Kidney epithelial cell (primary cell): ENCODE results near the gene ITPR1. TPM values are rescaled to one million over a fixed set of nuclear protein-coding genes. Genes with fewer than 3 reads are reported as not detected.

ENCODE experiments used
- DNase-seq: peaks from one replicate; pipeline ENCODE4 v3.0.0-alpha.2; 2010; ENCODE audit warnings: low read depth
- H3K27me3 ChIP-seq: 2 replicates; pipeline ENCODE4 v1.6.0; 2011; ENCODE audit warnings: low read length; ENCODE audit not compliant: control insufficient read depth, insufficient read depth
- H3K36me3 ChIP-seq: 2 replicates; pipeline ENCODE4 v1.5.1; 2011; ENCODE audit warnings: low read length; ENCODE audit not compliant: control insufficient read depth, insufficient read depth
- H3K4me3 ChIP-seq: 2 replicates; pipeline ENCODE4 v1.5.1; 2011; ENCODE audit warnings: low read depth, mild to moderate bottlenecking, control low read depth, low read length
- total RNA-seq: library from RNA; depleted of rRNA; stranded (reverse); fragments of >200 nt; gene quantifications from 2 replicates; pipeline ENCODE4 v1.2.3, GENCODE V29; 2015
- TF ChIP-seq, protein P1 (sequence below): IDR thresholded peaks from 2 replicates; pipeline ENCODE4 v1.5.1; 2011; ENCODE audit warnings: mild to moderate bottlenecking, moderate library complexity, low read length, control low read depth, inconsistent platforms; ENCODE audit not compliant: insufficient read depth, poor library complexity, severe bottlenecking

The ITPR1 gene
- total RNA-seq, 1 donor from 2014 or later = 8.9 TPM

DNA sequence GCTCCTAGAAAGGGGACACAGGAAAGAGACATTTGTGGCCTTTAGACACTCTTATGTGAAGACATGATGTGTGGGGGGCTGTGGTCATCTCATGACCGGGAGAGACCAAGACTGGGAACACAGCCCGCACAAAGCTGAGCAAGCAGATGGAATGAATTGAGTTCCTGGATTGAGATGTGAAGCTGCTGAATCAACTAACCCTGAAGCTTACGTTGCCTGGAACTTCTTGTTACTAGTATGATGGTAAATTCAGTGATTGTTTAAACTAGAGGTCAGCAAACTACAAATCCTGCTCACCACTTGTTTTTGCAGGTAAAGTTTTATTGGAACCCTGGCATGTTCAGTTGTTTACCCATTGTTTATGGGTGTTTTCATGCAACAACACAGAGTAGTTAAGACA is 402.7 kb downstream of the ITPR1 start:
- Histone ChIP-seq H3K36me3 (no peaks in the 10 kb centered on the region), H3K4me3 (no peak overlapping the region), H3K27me3 (no peaks in the 10 kb centered on the region)
- TF ChIP-seq, protein P1, sequence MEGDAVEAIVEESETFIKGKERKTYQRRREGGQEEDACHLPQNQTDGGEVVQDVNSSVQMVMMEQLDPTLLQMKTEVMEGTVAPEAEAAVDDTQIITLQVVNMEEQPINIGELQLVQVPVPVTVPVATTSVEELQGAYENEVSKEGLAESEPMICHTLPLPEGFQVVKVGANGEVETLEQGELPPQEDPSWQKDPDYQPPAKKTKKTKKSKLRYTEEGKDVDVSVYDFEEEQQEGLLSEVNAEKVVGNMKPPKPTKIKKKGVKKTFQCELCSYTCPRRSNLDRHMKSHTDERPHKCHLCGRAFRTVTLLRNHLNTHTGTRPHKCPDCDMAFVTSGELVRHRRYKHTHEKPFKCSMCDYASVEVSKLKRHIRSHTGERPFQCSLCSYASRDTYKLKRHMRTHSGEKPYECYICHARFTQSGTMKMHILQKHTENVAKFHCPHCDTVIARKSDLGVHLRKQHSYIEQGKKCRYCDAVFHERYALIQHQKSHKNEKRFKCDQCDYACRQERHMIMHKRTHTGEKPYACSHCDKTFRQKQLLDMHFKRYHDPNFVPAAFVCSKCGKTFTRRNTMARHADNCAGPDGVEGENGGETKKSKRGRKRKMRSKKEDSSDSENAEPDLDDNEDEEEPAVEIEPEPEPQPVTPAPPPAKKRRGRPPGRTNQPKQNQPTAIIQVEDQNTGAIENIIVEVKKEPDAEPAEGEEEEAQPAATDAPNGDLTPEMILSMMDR = no peak
- no peak for DNase-seq

Other genes starting within 250 kb of the ITPR1 start
- gene SETMAR, start 190.0 kb upstream of the ITPR1 start, total RNA-seq = 17.8 and 19.2 TPM in 2 replicates
- 47.5 and 48.0 TPM in 2 replicates for gene SUMF1, start 26.1 kb upstream of the ITPR1 start, total RNA-seq